HUES48 (cell line): ENCODE measurements around the gene SMYD3.

Experiments
- H3K27ac ChIP-seq: one replicate; pipeline ENCODE4 v1.7.0; 2013; ENCODE audit warnings: low read depth, low read length, inconsistent platforms
- H3K27me3 ChIP-seq: 2 replicates; pipeline ENCODE4 v1.6.1; 2013; ENCODE audit warnings: mild to moderate bottlenecking, low read length; ENCODE audit not compliant: control insufficient read depth, insufficient read depth
- H3K36me3 ChIP-seq: 2 replicates; pipeline ENCODE4 v1.6.1; 2013; ENCODE audit warnings: low read length; ENCODE audit not compliant: control insufficient read depth, insufficient read depth
- H3K4me1 ChIP-seq: 2 replicates; pipeline ENCODE4 v1.6.1; 2013; ENCODE audit warnings: mild to moderate bottlenecking, low read length; ENCODE audit not compliant: control insufficient read depth, insufficient read depth
- H3K4me3 ChIP-seq: 2 replicates; pipeline ENCODE4 v1.5.1; 2013; ENCODE audit warnings: mild to moderate bottlenecking, low read depth, low read length
- H3K9ac ChIP-seq: 2 replicates; pipeline ENCODE4 v1.6.1; 2013; ENCODE audit warnings: mild to moderate bottlenecking, low read depth, low read length, moderate library complexity
- H3K9me3 ChIP-seq: 2 replicates; pipeline ENCODE4 v1.6.1; 2013; ENCODE audit warnings: low read length; ENCODE audit not compliant: control insufficient read depth, insufficient read depth

The SMYD3 gene

DNA sequence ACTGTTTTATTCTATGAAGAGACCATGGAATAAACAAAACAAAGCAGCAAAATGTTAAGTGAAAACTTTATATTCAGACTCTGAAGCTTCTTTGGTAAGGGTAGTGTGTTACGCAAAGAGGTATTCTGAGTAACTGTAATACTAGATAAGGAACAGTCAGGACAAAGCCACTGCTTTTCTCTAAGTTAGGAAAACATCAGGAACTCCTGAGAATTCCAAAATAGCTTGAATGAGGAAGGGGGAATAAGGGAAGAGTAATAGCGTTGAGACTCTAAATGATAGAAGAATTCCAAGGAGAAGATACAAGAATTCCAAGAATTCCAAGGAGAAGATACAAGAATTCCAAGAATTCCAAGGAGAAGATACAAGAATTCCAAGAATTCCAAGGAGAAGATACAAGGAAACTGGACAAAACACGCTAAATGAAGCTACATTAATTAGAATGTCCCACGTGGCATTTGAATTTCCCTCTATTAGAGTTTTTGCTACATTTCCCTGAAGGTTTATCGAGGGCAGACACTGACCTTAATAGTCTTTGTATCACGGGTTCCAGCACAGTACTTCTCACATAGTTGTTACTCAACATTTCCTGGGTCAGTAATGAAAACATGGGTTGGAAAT, 71.5 kb downstream of the SMYD3 start:
- H3K27me3 ChIP-seq, result no peaks in the 10 kb centered on the region
- H3K4me1 ChIP-seq, result peaks cover 23% of the 10 kb centered on the region
- H3K4me3 ChIP-seq, result no peak overlapping the region
- H3K9me3 ChIP-seq, result no peaks in the 10 kb centered on the region
- no peak overlapping the region for H3K9ac ChIP-seq
- H3K36me3 ChIP-seq, result no peaks in the 10 kb centered on the region
- H3K27ac ChIP-seq, result peak overlapping the region; percentile 44

DNA sequence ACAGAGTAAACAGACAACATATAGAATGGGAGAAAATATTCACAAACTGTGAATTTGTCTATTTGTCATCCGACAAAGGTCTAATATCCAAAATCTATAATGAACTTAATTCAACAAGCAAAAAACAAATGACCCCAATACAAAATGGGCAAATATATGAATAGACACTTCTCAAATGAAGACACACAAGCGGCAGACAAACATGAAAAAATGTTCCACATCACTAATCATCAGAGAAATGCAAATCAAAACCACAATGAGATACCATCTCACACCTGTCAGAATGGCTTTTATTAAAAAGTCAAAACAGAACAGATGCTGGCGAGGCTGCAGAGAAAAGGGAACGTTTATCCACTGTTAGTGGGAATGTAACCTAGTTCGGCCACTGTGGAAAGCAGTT, 72.7 kb downstream of the SMYD3 start:
- Histone ChIP-seq H3K4me1 (peaks cover 23% of the 10 kb centered on the region), H3K4me3 (no peak overlapping the region), H3K9me3 (no peaks in the 10 kb centered on the region), H3K36me3 (no peaks in the 10 kb centered on the region), H3K9ac (no peak overlapping the region), H3K27me3 (no peaks in the 10 kb centered on the region), H3K27ac (no peak overlapping the region)

GRCh38 chr1:246428542-246429308, 78.4 kb downstream of the SMYD3 start:
- H3K36me3 ChIP-seq, result no peaks in the 10 kb centered on the region
- H3K4me1 ChIP-seq, result peaks cover 26% of the 10 kb centered on the region
- peak overlapping the region; percentile 30; the same call in 1 of the 2 replicates for H3K4me3 ChIP-seq
- no peak overlapping the region for H3K9ac ChIP-seq
- peak overlapping the region; percentile 13 for H3K27ac ChIP-seq
- no peaks in the 10 kb centered on the region for H3K27me3 ChIP-seq
- no peaks in the 10 kb centered on the region for H3K9me3 ChIP-seq

DNA sequence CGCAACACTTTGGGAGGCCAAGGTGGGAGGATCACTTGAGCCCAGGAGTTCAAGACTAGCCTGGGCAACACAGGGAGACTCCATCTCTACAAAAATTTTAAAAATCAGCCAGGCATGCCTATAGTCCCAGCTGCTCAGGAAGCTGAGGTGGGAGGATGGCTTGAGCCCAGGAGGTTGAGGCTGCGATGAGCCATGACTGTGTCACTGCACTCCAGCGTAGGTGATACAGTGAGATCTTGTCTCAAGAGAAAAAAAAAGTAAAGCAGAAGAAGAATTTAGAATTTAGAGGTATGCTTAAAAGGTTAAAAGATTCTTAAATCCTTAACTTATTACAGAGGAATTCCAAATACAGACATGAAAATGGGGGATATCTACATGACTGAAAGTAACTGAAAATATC, 79.5 kb downstream of the SMYD3 start:
- Histone ChIP-seq H3K9me3 (no peaks in the 10 kb centered on the region), H3K9ac (no peak overlapping the region), H3K27ac (no peak overlapping the region), H3K4me3 (no peak overlapping the region), H3K4me1 (peaks cover 26% of the 10 kb centered on the region), H3K36me3 (no peaks in the 10 kb centered on the region), H3K27me3 (no peaks in the 10 kb centered on the region)

- Histone ChIP-seq H3K27ac (no peak overlapping the region), H3K27me3 (no peaks in the 10 kb centered on the region), H3K9ac (no peak overlapping the region), H3K4me1 (peaks cover 26% of the 10 kb centered on the region), H3K4me3 (no peak overlapping the region), H3K36me3 (no peaks in the 10 kb centered on the region), H3K9me3 (no peaks in the 10 kb centered on the region)
Observed at GRCh38 chr1:246425895-246426294, 81.2 kb downstream of the SMYD3 start.

- Histone ChIP-seq H3K9ac (no peak overlapping the region), H3K27me3 (no peaks in the 10 kb centered on the region), H3K4me1 (peaks cover 26% of the 10 kb centered on the region), H3K4me3 (no peak overlapping the region), H3K9me3 (no peaks in the 10 kb centered on the region), H3K27ac (no peak overlapping the region), H3K36me3 (no peaks in the 10 kb centered on the region)
Observed at GRCh38 chr1:246425139-246425794, 81.8 kb downstream of the SMYD3 start.

GRCh38 chr1:246420300-246420699, 86.8 kb downstream of the SMYD3 start:
- no peak overlapping the region for H3K9ac ChIP-seq
- no peak overlapping the region for H3K27ac ChIP-seq
- peaks cover 3% of the 10 kb centered on the region for H3K4me1 ChIP-seq
- H3K9me3 ChIP-seq, result no peaks in the 10 kb centered on the region
- H3K4me3 ChIP-seq, result no peak overlapping the region
- no peaks in the 10 kb centered on the region for H3K27me3 ChIP-seq
- no peaks in the 10 kb centered on the region for H3K36me3 ChIP-seq

- no peaks in the 10 kb centered on the region for H3K4me1 ChIP-seq
- H3K27ac ChIP-seq, result no peak overlapping the region
- H3K9me3 ChIP-seq, result no peaks in the 10 kb centered on the region
- H3K36me3 ChIP-seq, result no peaks in the 10 kb centered on the region
- no peak overlapping the region for H3K4me3 ChIP-seq
- H3K9ac ChIP-seq, result no peak overlapping the region
- no peaks in the 10 kb centered on the region for H3K27me3 ChIP-seq
Observed at GRCh38 chr1:246418565-246419312, 88.3 kb downstream of the SMYD3 start.

DNA sequence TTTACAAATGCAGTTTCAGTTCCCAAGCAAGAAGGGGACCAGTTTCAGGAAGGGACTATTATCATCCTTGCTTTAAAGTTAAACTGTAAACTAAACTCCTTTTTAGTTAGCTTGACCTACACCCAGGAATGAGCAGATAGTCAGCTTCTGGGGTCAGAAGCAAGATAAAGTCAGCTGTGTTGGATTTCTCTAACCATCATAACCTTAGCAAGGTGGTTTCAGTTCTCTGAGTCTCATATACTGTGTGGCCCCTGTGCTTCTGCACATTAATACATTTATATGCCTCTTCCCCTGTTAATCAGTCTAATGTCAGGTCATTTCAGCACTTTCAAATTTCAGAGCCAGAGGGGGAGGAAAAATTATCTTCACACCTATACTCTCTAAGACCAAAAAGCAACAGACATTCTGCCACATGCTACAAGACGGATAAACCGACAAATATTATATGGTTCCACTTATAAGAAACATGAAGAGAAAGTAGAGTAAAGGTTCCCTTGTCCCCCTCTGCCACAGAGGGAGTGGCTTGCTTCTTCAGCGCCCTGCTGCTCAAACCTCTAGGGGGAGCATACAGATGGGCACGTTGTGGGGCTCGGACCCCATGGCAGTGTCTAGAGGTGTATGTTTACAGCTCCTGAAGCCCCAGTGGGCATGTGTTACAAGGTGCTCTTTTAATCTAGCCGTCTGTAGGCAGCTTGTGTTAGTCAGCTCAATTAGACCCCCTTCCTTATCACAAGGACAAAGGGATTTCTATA, 89.1 kb downstream of the SMYD3 start:
- Histone ChIP-seq H3K9ac (no peak overlapping the region), H3K9me3 (no peaks in the 10 kb centered on the region)

DNA sequence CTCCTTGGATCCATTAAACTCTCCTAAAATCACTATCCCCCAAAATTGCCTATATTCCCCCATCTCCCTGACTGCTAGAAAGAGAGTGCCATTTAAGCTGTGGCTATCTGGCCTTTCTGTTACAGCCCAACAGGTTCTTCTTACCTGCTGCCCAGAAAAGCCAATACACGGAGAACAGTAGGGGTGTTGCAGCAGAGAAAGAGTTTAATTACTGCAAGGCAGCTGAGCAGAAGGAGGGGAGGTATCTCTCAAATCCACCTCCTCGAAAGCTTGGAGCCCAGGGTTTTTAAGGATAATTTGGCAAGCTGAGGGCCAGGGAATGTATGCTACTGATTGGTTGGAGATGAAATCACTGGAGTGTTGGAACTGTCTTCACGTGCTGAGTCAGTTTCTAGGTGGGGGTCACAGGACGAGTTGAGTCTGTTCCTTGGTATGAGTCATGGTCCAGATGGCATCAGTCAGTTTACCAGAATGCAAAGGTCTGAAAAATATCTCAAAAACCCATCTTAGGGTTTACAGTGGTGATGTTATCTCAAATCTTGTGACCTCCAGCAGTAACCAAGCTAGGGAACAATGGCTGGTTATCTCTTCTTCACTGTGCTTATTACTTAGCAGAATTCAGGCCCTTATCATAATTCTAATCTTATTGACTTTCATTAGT, 89.8 kb downstream of the SMYD3 start:
- H3K4me1 ChIP-seq, result no peaks in the 10 kb centered on the region
- H3K9ac ChIP-seq, result no peak overlapping the region
- H3K27ac ChIP-seq, result no peak overlapping the region
- no peaks in the 10 kb centered on the region for H3K36me3 ChIP-seq
- no peak overlapping the region for H3K4me3 ChIP-seq
- no peaks in the 10 kb centered on the region for H3K27me3 ChIP-seq
- H3K9me3 ChIP-seq, result no peaks in the 10 kb centered on the region

More for the DNA sequence above, 89.1 kb downstream of the SMYD3 start:
- Histone ChIP-seq H3K36me3 (no peaks in the 10 kb centered on the region), H3K4me1 (no peaks in the 10 kb centered on the region), H3K4me3 (no peak overlapping the region), H3K27me3 (no peaks in the 10 kb centered on the region), H3K27ac (no peak overlapping the region)
